Measurements from ENCODE around the gene ATP23.

Gene ATP23, protein sequence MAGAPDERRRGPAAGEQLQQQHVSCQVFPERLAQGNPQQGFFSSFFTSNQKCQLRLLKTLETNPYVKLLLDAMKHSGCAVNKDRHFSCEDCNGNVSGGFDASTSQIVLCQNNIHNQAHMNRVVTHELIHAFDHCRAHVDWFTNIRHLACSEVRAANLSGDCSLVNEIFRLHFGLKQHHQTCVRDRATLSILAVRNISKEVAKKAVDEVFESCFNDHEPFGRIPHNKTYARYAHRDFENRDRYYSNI

GRCh38 chr12:57941165-57941894, at the start of gene ATP23:
TSS of gene ATP23 (plus strand) at chr12:57941567. CDS start at chr12:57941702, 135 bp downstream.
- peak; percentile 82 for DNase-seq (ENCODE audit: low spot score)

GRCh38 chr12:57892232-57892972, 49.0 kb upstream of the ATP23 start:
- DNase-seq (ENCODE audit: low spot score) = no peak

- peak; percentile 87 for DNase-seq (ENCODE audit: low spot score)
Measured at GRCh38 chr12:57893431-57894353, 47.7 kb upstream of the ATP23 start.

GRCh38 chr12:57894399-57895292, 46.7 kb upstream of the ATP23 start:
- DNase-seq (ENCODE audit: low spot score) = no peak

DNA sequence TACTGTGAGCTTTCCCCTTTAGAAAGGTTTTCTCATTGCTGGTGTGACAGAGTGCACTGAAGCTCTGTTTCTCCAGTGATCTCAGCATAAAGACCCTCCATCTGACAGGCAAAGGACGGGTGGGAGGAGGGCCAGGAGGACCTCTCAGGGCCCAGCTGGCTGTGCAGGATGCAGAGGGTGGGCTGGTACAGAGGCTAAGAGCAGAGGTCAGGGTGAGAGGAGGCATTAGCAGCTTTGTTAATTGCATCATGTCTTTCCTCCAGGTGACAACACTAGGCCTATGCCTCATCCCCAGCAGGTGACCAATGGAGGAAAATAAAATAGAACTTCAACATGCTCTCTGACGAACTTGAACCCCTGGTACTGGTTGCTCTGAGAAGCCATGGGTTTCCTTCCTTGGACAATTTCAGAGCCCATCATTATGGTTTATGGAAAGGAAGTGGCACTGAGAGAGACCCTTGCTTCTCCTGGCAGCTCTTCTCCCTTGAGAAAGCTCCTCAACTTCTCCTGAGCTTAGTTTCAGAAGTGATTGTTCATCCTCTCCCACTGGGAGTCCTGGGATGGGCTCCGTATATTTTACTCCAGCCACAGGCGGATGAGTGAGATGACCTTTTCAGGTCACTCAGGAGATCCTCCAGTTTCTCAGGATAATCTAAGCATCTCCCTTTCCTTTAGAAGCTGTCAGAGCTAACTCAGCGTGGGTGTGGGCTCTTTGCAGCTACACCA, 45.8 kb upstream of the ATP23 start:
- no peak for DNase-seq (ENCODE audit: low spot score)

- DNase-seq (ENCODE audit: low spot score) = no peak
Measured at GRCh38 chr12:57896115-57896433, 45.3 kb upstream of the ATP23 start.

DNA sequence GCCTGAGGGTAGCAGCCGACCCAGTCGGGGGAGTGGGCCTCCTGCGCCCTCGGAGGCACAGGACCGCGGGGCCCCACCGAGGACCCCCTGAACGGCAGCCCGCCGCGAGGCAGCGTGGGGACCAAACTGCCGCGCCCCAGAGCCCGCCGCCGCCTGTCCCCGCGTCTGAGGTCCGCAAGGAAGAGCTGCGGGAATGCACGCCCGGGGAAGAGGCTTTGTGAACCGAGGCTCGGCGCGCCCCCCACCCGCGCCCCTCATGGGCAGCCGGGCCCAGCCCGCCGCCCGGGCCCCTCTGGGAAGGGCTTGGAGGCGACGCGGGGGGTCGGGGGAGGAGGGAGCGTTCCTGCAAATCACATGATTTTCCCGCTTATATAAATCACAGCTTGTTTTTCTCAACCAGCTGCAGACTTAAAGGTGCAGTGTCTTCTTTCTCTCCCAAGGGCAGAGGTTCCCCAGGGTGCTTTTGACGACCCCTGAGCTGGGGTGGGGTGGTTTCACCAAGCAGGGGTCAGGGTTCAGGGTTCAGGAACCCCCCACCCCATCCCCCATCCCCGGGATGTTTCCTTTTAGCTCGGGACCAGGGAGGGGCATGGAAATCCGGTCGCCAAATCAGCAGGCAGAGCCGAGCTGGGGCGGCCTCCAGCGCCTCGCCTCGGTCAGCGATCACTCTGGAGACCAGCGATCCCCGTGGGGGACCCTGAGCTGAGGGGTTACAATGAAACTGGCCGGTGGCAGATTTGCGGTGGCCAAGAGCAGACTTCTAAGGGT, 44.7 kb upstream of the ATP23 start:
- DNase-seq (ENCODE audit: low spot score) = peak; percentile 73

DNA sequence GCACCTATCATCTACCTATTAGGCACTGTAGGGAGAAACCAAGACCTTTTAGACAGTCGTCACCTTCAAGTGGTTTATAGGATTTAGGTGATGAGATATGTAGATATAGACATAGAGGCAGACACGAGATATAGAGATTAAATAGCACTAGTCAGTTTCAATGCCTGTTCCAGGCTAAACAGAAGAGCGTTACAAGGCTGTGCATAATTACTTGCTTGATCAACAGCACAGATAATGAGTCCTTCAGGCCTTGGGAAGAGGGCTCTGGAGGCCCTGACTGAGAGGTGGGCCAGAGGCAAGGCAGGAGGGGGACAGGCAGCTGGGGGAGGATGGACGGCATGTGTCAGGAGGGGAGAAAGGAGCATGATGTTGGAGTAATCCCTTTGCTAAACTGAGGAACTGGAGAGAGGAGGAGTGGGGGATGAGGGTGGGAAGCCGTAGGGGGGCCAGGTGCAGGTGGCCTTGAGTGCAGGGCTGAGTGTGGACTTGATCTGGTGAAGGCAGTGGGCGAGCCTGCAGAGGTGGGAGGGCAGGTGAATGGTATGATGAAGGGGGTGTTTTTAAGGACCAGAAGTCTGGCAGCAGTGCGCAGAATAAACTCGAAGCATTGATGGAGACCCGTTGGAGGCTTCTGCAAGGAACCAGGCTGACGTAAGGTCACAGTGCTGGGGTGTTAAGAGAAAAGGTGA, 43.9 kb upstream of the ATP23 start:
- DNase-seq (ENCODE audit: low spot score) = no peak

DNA sequence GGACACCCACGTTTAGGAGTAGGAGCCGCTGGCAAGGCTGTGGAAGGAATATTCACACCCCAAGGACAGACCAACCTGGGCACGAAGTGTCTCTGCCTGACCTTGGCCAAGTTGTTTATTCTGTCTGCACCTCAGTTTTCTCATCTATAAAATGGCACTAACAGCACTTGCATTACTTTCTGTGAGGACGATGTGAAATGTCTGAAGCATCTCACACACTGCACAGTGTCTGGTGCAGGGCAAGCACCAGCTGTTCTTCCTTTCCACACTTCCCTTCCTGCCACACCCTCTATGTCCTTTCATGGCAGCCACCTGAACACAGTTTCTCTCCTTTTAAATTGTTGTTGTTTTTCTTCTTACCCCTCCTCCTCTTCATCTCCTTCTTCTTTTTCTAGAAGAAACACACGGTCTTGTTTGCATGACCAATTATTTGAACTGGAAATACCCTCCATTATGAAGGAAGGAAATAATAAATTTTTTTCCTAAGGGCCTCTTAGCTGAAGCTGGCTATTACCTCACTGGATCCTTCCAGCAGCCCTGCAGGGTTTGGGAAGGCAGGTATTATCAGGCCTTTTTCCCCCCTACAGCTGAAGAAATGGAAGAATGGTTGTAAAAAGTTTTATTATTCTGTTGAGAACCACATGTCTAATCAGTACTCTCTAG, 42.9 kb upstream of the ATP23 start:
- no peak for DNase-seq (ENCODE audit: low spot score)

- DNase-seq (ENCODE audit: low spot score) = no peak
Measured at GRCh38 chr12:57899010-57899662, 42.2 kb upstream of the ATP23 start.

- no peak for DNase-seq (ENCODE audit: low spot score)
Measured at GRCh38 chr12:57902478-57902969, 38.8 kb upstream of the ATP23 start.

DNA sequence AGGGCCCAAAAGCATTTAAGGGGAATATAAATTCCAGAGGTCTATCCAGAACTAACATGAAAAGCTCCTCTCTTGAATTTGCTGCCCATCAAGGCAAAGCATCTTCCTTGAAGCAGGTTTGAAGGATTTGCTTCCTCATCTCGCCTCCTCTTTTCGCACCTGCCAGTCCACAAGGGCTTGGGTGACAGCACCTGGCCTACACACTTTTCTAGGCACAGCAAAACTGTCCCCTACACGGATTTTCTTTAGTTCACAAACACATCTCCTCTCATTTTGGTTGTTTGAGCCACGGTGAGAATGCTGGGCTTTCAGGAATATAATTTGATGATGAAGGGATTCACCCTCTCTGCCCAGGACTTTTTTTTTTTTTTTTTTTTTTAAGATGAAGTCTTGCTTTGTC, 36.9 kb upstream of the ATP23 start:
- DNase-seq (ENCODE audit: low spot score) = no peak

DNA sequence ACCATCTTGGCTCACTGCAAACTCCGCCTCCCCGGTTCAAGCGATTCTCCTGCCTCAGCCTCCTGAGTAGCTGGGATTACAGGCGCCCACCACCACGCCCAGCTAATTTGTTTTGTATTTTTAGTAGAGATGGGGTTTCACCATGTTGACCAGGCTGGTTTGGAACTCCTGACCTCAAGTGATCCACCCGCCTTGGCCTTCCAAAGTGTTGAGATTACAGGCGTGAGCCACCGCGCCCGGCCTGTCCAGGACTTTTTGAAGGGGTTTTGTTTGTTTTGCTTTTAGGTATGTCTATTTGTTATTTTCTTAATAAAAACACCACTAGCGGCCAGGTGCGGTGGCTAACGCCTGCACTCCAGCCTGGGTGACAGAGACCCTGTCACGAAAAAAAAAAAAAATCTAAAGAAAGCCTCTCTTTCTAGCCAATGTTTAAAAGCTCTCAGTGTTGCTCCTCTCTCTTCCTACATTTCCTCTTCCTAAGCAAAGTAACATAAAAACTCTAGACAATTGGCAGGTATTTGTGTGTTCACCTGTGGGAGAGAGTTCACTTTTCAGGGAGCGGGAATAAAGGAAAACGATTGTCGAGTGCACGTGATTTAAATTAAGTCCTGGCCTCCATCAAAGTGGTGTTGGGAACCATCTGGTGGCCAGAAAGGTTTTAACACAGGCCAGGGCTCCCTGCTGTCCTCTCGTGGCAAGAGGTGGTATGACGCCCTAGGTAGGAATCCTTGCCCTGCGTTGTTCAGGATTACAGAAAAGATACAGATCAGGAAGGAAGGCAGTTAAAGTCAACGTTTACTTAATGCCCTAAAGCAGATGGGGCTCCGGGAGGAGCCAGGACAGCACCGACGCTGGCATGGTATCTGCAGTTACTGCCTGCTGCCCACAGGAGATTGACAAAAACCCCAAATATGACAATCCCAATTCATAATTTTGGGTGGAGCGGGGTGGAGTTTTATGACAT, 36.2 kb upstream of the ATP23 start:
- DNase-seq (ENCODE audit: low spot score) = peak; percentile 88

GRCh38 chr12:57905812-57906475, 35.4 kb upstream of the ATP23 start:
- DNase-seq (ENCODE audit: low spot score) = no peak

- DNase-seq (ENCODE audit: low spot score) = no peak
Measured at GRCh38 chr12:57906821-57907220, 34.5 kb upstream of the ATP23 start.

DNA sequence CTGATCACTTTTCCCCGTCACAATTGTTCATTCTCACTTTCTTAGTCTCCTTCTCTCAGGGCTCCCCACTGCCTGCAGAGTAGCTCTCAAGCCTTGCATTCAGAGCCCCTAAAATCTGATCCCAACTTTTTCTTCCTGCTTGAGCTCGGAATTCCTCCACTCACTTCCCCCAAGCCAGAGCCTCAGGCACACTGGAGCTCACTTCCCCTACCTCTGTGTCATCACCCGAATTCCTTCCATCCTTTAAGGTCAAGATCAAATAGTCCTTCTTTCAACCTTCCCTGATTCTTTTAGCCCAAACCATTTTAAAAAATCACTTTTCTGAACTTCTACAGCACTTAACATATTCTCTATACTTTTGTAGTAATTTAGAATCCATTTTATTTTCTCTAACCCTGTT, 34.1 kb upstream of the ATP23 start:
- DNase-seq (ENCODE audit: low spot score) = no peak
